K562 (cell line): ENCODE measurements around the gene IQGAP3. TPM values are rescaled to one million over a fixed set of nuclear protein-coding genes. Genes with fewer than 3 reads are reported as not detected.
A peak's percentile ranks its signal among the peaks of the same experiment; 100 is the strongest.

Source experiments
- ARNT ChIP-seq, 2 experiments: fragments of 450-650 bp; IDR thresholded peaks; 2 replicates each; pipeline ENCODE4 v1.6.1; 2016; ENCODE audit warnings: mild to moderate bottlenecking in 1 of 2
- CAMTA2 ChIP-seq: fragments of 250-450 bp; sonication (Bioruptor Pico); conservative IDR thresholded peaks from 2 replicates; pipeline ENCODE4 v1.5.1; 2022
- GABPB2 ChIP-seq: fragments of 250-450 bp; sonication (Bioruptor Pico); conservative IDR thresholded peaks from 2 replicates; pipeline ENCODE4 v1.5.1; 2021; ENCODE audit warnings: mild to moderate bottlenecking
- HMG20A ChIP-seq: fragments of 450-650 bp; formaldehyde crosslinking; conservative IDR thresholded peaks from 2 replicates; pipeline ENCODE4 v1.4.0; 2020; ENCODE audit warnings: mild to moderate bottlenecking, mixed read lengths
- KLF16 ChIP-seq: IDR thresholded peaks from 2 replicates; pipeline ENCODE4 v1.6.1; 2016; ENCODE audit warnings: antibody characterized with exemption
- MEF2D ChIP-seq: conservative IDR thresholded peaks from 2 replicates; pipeline ENCODE4 v1.6.1; 2016; ENCODE audit warnings: low read depth, missing genetic modification characterization, missing compliant biosample characterization
- OTX1 ChIP-seq: fragments of 450-650 bp; formaldehyde crosslinking; IDR thresholded peaks from 2 replicates; pipeline ENCODE4 v1.4.0; 2022; ENCODE audit warnings: mild to moderate bottlenecking
- PTRF ChIP-seq: fragments of 450-650 bp; IDR thresholded peaks from 2 replicates; pipeline ENCODE4 v1.6.1; 2016; ENCODE audit warnings: mild to moderate bottlenecking, missing genetic modification characterization, missing compliant biosample characterization
- PURB ChIP-seq: sonication (generic); formaldehyde crosslinking; IDR thresholded peaks from 2 replicates; pipeline ENCODE4 v1.9.0; 2021; ENCODE audit warnings: low read depth, mild to moderate bottlenecking, missing genetic modification reagents
- RBM39 ChIP-seq: fragments of 200-400 bp; formaldehyde crosslinking; optimal IDR thresholded peaks from 2 replicates; pipeline ENCODE3; 2018; ENCODE audit warnings: low read depth, low read length
- SRSF9 ChIP-seq: fragments of 200-400 bp; formaldehyde crosslinking; IDR thresholded peaks from 2 replicates; pipeline ENCODE4 v1.6.1; 2017; ENCODE audit warnings: low read depth, low read length, borderline replicate concordance
- TEAD4 ChIP-seq, 2 experiments: sonication (generic) in 1 of 2; formaldehyde crosslinking in 1 of 2; IDR thresholded peaks; 2 replicates each; pipeline versions ENCODE4 v1.6.1 to v1.8.0; 2012 to 2022; ENCODE audit warnings: borderline replicate concordance in 1 of 2, inconsistent platforms in 1 of 2, low read length in 1 of 2, mild to moderate bottlenecking in 1 of 2, missing genetic modification reagents in 1 of 2
- TFAP4 ChIP-seq: sonication (generic); formaldehyde crosslinking; IDR thresholded peaks from 2 replicates; pipeline ENCODE4 v1.8.0; 2022; ENCODE audit warnings: missing genetic modification reagents, mild to moderate bottlenecking, moderate library complexity, borderline replicate concordance
- USF1 ChIP-seq: sonication (generic); formaldehyde crosslinking; IDR thresholded peaks from 2 replicates; pipeline ENCODE4 v1.9.0; 2022; ENCODE audit warnings: mild to moderate bottlenecking, missing genetic modification reagents
- ZBTB11 ChIP-seq, 3 experiments: fragments of 200-800 bp in 1 of 3; fragments of 250-450 bp in 1 of 3; fragments of 450-650 bp in 1 of 3; sonication (Bioruptor Pico) in 1 of 3; sonication (Bioruptor generic) in 1 of 3; formaldehyde crosslinking in 1 of 3; IDR thresholded peaks; 2 replicates each; pipeline versions ENCODE4 v1.6.1 to v1.8.0; 2016 to 2022; ENCODE audit warnings: mild to moderate bottlenecking in 2 of 3, missing genetic modification characterization in 2 of 3, missing compliant biosample characterization in 1 of 3, moderate library complexity in 1 of 3
- ZFP91 ChIP-seq: sonication (generic); formaldehyde crosslinking; IDR thresholded peaks from 2 replicates; pipeline ENCODE4 v1.8.0; 2022; ENCODE audit warnings: mild to moderate bottlenecking, missing genetic modification reagents
- ZNF184 ChIP-seq: sonication (generic); formaldehyde crosslinking; IDR thresholded peaks from 2 replicates; pipeline ENCODE4 v1.5.0; 2020; ENCODE audit warnings: missing genetic modification reagents
- ZNF586 ChIP-seq: fragments of 450-650 bp; formaldehyde crosslinking; conservative IDR thresholded peaks from 2 replicates; pipeline ENCODE4 v1.4.0; 2020; ENCODE audit warnings: mild to moderate bottlenecking, moderate library complexity
- ZNF655 ChIP-seq: fragments of 250-450 bp; sonication (Bioruptor Pico); IDR thresholded peaks from 2 replicates; pipeline ENCODE4 v1.5.0; 2021
- ZNF766 ChIP-seq: fragments of 200-800 bp; sonication (Bioruptor generic); conservative IDR thresholded peaks from 2 replicates; pipeline ENCODE4 v1.6.1; 2016; ENCODE audit warnings: missing genetic modification characterization, missing compliant biosample characterization
- polyA plus RNA-seq, 8 experiments: library from polyadenylated mRNA; depleted of rRNA in 4 of 8; stranded (reverse) in 5 of 8; unstranded in 3 of 8; fragments of >200 nt; fragmentation: Nextera tagmentation in 2 of 8; fragmentation: Illumina TruSeq in 1 of 8; extraction: Ambion mirVana in 2 of 8; extraction: Trizol in 1 of 8; gene quantifications; 2 replicates each; pipeline versions ENCODE4 v1.2.1 to v1.2.3, GENCODE V29; 2011 to 2014; ENCODE audit warnings: inconsistent platforms in 1 of 8, missing spikeins in 1 of 8
- total RNA-seq, 7 experiments: library from RNA; depleted of rRNA in 6 of 7; stranded (reverse); fragments of >200 nt in 6 of 7; fragmentation: Illumina TruSeq in 2 of 7; extraction: Trizol in 2 of 7; gene quantifications; 2 replicates each; pipeline versions ENCODE4 v1.2.1 to v1.2.3, GENCODE V29; 2011 to 2021; ENCODE audit warnings: low replicate concordance in 1 of 7

The IQGAP3 gene
- total and polyA plus RNA-seq, 9 of the 15 experiments (the other 6 are each of a cell fraction or from before 2014, with no cell fraction given): 1.4 to 16.6 (median 11.9) TPM

GRCh38 chr1:156524481-156524869 is 47.9 kb downstream of the IQGAP3 start (continued):
- TF ChIP-seq SRSF9 (no peak), MEF2D (tag) (no peak), TEAD4 (IDR thresholded peaks at IDR 0.05; ENCODE audit: low read length) (no peak), TEAD4 (CRISPR knock-in tag; IDR thresholded peaks at IDR 0.05; ENCODE audit: borderline replicate concordance) (no peak), ARNT (IDR thresholded peaks at IDR 0.05) (no peak), RBM39 (no peak), PURB (CRISPR knock-in tag) (no peak), ZNF586 (no peak), OTX1 (CRISPR knock-in tag) (no peak), USF1 (CRISPR knock-in tag) (peak; percentile 68), CAMTA2 (no peak), PTRF (tag) (no peak), HMG20A (CRISPR knock-in tag) (no peak), KLF16 (no peak), ZNF655 (CRISPR knock-in tag) (no peak), TFAP4 (no peak), ZBTB11 (CRISPR knock-in tag; IDR thresholded peaks at IDR 0.05) (no peak), ZNF766 (CRISPR knock-in tag) (no peak), ZFP91 (CRISPR knock-in tag) (no peak), ZNF184 (no peak), GABPB2 (CRISPR knock-in tag) (no peak)
